Measurements from ENCODE around the gene NCKAP5. TPM values are rescaled to one million over a fixed set of nuclear protein-coding genes. Genes with fewer than 3 reads are reported as not detected.

Gene NCKAP5
- total RNA-seq, 1 donor from 2014 or later = 2.7 TPM

DNA sequence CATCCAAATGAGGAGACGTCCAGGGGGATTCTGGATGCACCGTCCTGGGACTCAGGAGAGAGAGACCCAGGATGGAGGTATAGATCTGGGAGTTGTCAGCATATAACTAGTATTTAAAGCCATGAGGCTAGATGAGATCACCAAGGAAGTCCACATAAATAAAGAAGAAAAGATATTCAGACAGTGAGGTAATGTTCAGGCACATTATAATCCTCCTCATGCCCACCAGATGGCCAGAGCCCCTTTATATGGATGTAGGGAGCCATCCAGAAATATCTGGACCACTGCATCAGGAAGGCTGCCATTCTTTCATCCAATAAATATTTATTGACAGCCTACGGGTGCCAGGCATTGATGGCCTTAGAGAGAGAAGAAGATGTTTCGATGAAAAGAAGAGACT is 21.2 kb upstream of the NCKAP5 start:
- Mint-ChIP-seq H3K4me3 (ENCODE audit: unreplicated experiment) (no peak overlapping the region), H3K9me3 (ENCODE audit: unreplicated experiment) (no peaks in the 10 kb centered on the region), H3K36me3 (ENCODE audit: low read depth, unreplicated experiment) (no peaks in the 10 kb centered on the region), H3K27me3 (ENCODE audit: low read depth, unreplicated experiment) (no peaks in the 10 kb centered on the region), H3K4me1 (ENCODE audit: low read depth, unreplicated experiment) (peaks cover 16% of the 10 kb centered on the region), H3K27ac (ENCODE audit: unreplicated experiment) (no peak overlapping the region)
- no peak for FAIRE-seq
- Histone ChIP-seq H3K36me3 (ENCODE audit: insufficient read depth, low read length) (no peaks in the 10 kb centered on the region), H3K4me2 (ENCODE audit: low read length) (no peak overlapping the region), H3K9me3 (ENCODE audit: insufficient read depth, low read depth, low read length) (no peaks in the 10 kb centered on the region), H3K4me3 (ENCODE audit: insufficient read depth, low read depth, low read length) (no peak overlapping the region), H3K9ac (ENCODE audit: low read length) (no peak overlapping the region), H3K27me3 (ENCODE audit: insufficient read depth, low read length) (no peaks in the 10 kb centered on the region), H2AFZ (ENCODE audit: low read depth, low read length) (no peak overlapping the region), H3K27ac (ENCODE audit: low read depth, low read length) (peak overlapping the region; percentile 28), H4K20me1 (ENCODE audit: insufficient read depth, low read length) (no peaks in the 10 kb centered on the region), H3K79me2 (ENCODE audit: insufficient read depth, low read length) (no peaks in the 10 kb centered on the region), H3K4me1 (ENCODE audit: insufficient read depth, low read length) (peaks cover 7% of the 10 kb centered on the region)
- TF ChIP-seq, protein P1, sequence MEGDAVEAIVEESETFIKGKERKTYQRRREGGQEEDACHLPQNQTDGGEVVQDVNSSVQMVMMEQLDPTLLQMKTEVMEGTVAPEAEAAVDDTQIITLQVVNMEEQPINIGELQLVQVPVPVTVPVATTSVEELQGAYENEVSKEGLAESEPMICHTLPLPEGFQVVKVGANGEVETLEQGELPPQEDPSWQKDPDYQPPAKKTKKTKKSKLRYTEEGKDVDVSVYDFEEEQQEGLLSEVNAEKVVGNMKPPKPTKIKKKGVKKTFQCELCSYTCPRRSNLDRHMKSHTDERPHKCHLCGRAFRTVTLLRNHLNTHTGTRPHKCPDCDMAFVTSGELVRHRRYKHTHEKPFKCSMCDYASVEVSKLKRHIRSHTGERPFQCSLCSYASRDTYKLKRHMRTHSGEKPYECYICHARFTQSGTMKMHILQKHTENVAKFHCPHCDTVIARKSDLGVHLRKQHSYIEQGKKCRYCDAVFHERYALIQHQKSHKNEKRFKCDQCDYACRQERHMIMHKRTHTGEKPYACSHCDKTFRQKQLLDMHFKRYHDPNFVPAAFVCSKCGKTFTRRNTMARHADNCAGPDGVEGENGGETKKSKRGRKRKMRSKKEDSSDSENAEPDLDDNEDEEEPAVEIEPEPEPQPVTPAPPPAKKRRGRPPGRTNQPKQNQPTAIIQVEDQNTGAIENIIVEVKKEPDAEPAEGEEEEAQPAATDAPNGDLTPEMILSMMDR (IDR thresholded peaks at IDR 0.05; ENCODE audit: insufficient read depth, low read depth, low read length) = no peak
- TF ChIP-seq EZH2 (IDR thresholded peaks at IDR 0.05; ENCODE audit: insufficient read depth, low read length) = no peak
- DNase-seq (ENCODE audit: low read depth) = peak; percentile 30

DNA sequence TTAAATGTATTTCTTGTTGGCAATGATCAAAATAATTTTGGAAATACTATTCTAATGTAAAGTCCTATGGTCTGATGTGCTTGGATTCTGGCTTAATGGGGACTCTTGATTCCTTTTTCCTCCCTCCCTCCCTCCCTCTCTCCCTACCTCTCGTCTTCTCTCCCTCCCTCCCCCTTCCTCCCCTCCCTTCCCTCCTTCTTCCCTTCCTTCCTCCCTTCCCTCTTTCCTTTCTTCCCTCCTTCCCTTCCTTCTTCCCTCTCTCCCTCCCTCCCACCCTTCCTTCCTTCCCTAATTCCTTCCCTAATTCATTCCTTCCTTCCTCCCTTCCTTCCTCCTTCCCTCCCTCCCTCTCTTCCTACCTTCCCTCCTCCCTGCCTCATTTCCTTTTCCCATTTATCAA is 19.9 kb upstream of the NCKAP5 start:
- no peaks in the 10 kb centered on the region for H4K20me1 ChIP-seq (ENCODE audit: insufficient read depth, low read length)
- H3K36me3 ChIP-seq (ENCODE audit: insufficient read depth, low read length) = no peaks in the 10 kb centered on the region
- H2AFZ ChIP-seq (ENCODE audit: low read depth, low read length) = no peak overlapping the region
- no peak overlapping the region for H3K4me3 ChIP-seq (ENCODE audit: insufficient read depth, low read depth, low read length)
- no peaks in the 10 kb centered on the region for H3K36me3 Mint-ChIP-seq (ENCODE audit: low read depth, unreplicated experiment)
- DNase-seq (ENCODE audit: low read depth) = no peak
- no peaks in the 10 kb centered on the region for H3K27me3 Mint-ChIP-seq (ENCODE audit: low read depth, unreplicated experiment)
- FAIRE-seq = no peak
- no peak for TF ChIP-seq EZH2 (IDR thresholded peaks at IDR 0.05; ENCODE audit: insufficient read depth, low read length)
- TF ChIP-seq, protein P1 (IDR thresholded peaks at IDR 0.05; ENCODE audit: insufficient read depth, low read depth, low read length) = no peak
- peaks cover 16% of the 10 kb centered on the region for H3K4me1 Mint-ChIP-seq (ENCODE audit: low read depth, unreplicated experiment)
- H3K9ac ChIP-seq (ENCODE audit: low read length) = no peak overlapping the region
- H3K4me1 ChIP-seq (ENCODE audit: insufficient read depth, low read length) = peaks cover 7% of the 10 kb centered on the region
- no peaks in the 10 kb centered on the region for H3K9me3 ChIP-seq (ENCODE audit: insufficient read depth, low read depth, low read length)
- no peak overlapping the region for H3K27ac ChIP-seq (ENCODE audit: low read depth, low read length)
- H3K4me2 ChIP-seq (ENCODE audit: low read length) = no peak overlapping the region
- no peaks in the 10 kb centered on the region for H3K79me2 ChIP-seq (ENCODE audit: insufficient read depth, low read length)
- no peak overlapping the region for H3K4me3 Mint-ChIP-seq (ENCODE audit: unreplicated experiment)
- H3K9me3 Mint-ChIP-seq (ENCODE audit: unreplicated experiment) = no peaks in the 10 kb centered on the region
- H3K27me3 ChIP-seq (ENCODE audit: insufficient read depth, low read length) = no peaks in the 10 kb centered on the region
- H3K27ac Mint-ChIP-seq (ENCODE audit: unreplicated experiment) = no peak overlapping the region

DNA sequence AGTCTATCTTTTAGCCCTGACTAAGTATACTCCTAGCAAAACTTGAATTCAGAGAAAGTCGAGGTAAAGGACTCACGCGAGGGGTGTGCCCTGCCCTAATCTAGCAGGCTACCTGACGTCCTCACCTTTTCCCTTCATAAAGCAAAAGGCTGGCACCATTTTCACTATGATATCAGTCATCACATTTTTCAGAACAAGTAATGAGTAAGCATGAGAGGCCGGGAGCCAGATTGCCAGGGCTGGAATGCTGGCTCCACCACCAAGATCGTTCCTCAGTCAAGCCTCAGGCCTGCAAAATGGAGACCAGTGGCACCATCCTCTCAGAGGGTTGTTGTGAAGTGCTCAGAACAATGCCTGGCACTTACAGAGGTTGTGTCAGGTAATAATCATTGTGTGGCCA is 18.7 kb upstream of the NCKAP5 start:
- H3K27ac Mint-ChIP-seq (ENCODE audit: unreplicated experiment) = no peak overlapping the region
- H4K20me1 ChIP-seq (ENCODE audit: insufficient read depth, low read length) = no peaks in the 10 kb centered on the region
- H3K4me1 Mint-ChIP-seq (ENCODE audit: low read depth, unreplicated experiment) = peaks cover 16% of the 10 kb centered on the region
- FAIRE-seq (no peak), DNase-seq (ENCODE audit: low read depth) (peak; percentile 59)
- H3K9ac ChIP-seq (ENCODE audit: low read length) = no peak overlapping the region
- no peaks in the 10 kb centered on the region for H3K27me3 ChIP-seq (ENCODE audit: insufficient read depth, low read length)
- no peaks in the 10 kb centered on the region for H3K36me3 Mint-ChIP-seq (ENCODE audit: low read depth, unreplicated experiment)
- H3K27me3 Mint-ChIP-seq (ENCODE audit: low read depth, unreplicated experiment) = peaks cover 2% of the 10 kb centered on the region
- no peak for TF ChIP-seq EZH2 (IDR thresholded peaks at IDR 0.05; ENCODE audit: insufficient read depth, low read length)
- TF ChIP-seq, protein P1 (IDR thresholded peaks at IDR 0.05; ENCODE audit: insufficient read depth, low read depth, low read length) = no peak
- no peak overlapping the region for H3K4me3 Mint-ChIP-seq (ENCODE audit: unreplicated experiment)
- H3K79me2 ChIP-seq (ENCODE audit: insufficient read depth, low read length) = no peaks in the 10 kb centered on the region
- H2AFZ ChIP-seq (ENCODE audit: low read depth, low read length) = no peak overlapping the region
- peaks cover 7% of the 10 kb centered on the region for H3K4me1 ChIP-seq (ENCODE audit: insufficient read depth, low read length)
- H3K36me3 ChIP-seq (ENCODE audit: insufficient read depth, low read length) = no peaks in the 10 kb centered on the region
- no peaks in the 10 kb centered on the region for H3K9me3 ChIP-seq (ENCODE audit: insufficient read depth, low read depth, low read length)
- no peak overlapping the region for H3K4me3 ChIP-seq (ENCODE audit: insufficient read depth, low read depth, low read length)
- H3K27ac ChIP-seq (ENCODE audit: low read depth, low read length) = no peak overlapping the region
- no peaks in the 10 kb centered on the region for H3K9me3 Mint-ChIP-seq (ENCODE audit: unreplicated experiment)
- H3K4me2 ChIP-seq (ENCODE audit: low read length) = no peak overlapping the region
